Stimulated activated CD4-positive, alpha-beta T cell treated with anti-CD3 and anti-CD28 coated beads, Interleukin-12 subunit alpha, Interleukin-12 subunit beta, amount 100 ng/mL, for 24 hours (primary cell): Measurements from ENCODE around the gene NEK11.
"Not testable (repeated sequence)": the region's sequence is repeated elsewhere in the genome, so short reads cannot be mapped to it uniquely, and the experiment has no call there.

ENCODE experiments used
- DNase-seq, 2 experiments: peaks; one replicate each; pipeline ENCODE4 v3.0.0-alpha.2; 2020; ENCODE audit warnings: low read depth in 2 of 2

The NEK11 gene

GRCh38 chr3:131304890-131305289 is 278.2 kb downstream of the NEK11 start:
- DNase-seq: no peak

- DNase-seq: no peak
Measured at GRCh38 chr3:131306242-131306641, 279.6 kb downstream of the NEK11 start.

GRCh38 chr3:131314318-131314717 is 287.6 kb downstream of the NEK11 start:
- DNase-seq: no peak

- DNase-seq: no peak
Measured at GRCh38 chr3:131315162-131315561, 288.5 kb downstream of the NEK11 start.

- DNase-seq: no peak
Measured at GRCh38 chr3:131317667-131318066, 291.0 kb downstream of the NEK11 start.

GRCh38 chr3:131323014-131323413 is 296.3 kb downstream of the NEK11 start:
- DNase-seq: no peak

- no peak for DNase-seq
Measured at GRCh38 chr3:131323792-131324191, 297.1 kb downstream of the NEK11 start.

- no peak for DNase-seq
Measured at GRCh38 chr3:131324923-131325322, 298.2 kb downstream of the NEK11 start.

- no peak for DNase-seq
Measured at GRCh38 chr3:131326307-131326706, 299.6 kb downstream of the NEK11 start.

- no peak for DNase-seq
Measured at GRCh38 chr3:131328721-131329120, 302.0 kb downstream of the NEK11 start.

- DNase-seq: no peak
Measured at GRCh38 chr3:131329774-131330173, 303.1 kb downstream of the NEK11 start.

GRCh38 chr3:131331456-131332085 is 304.9 kb downstream of the NEK11 start:
- DNase-seq: not testable (repeated sequence)

GRCh38 chr3:131338948-131339640 is 312.4 kb downstream of the NEK11 start:
- DNase-seq: no peak

- DNase-seq: no peak
Measured at GRCh38 chr3:131341761-131342160, 315.1 kb downstream of the NEK11 start.

GRCh38 chr3:131348911-131349310 is 322.2 kb downstream of the NEK11 start:
- DNase-seq: no peak

GRCh38 chr3:131349454-131349853 is 322.8 kb downstream of the NEK11 start:
- no peak for DNase-seq

GRCh38 chr3:131349946-131350347 is 323.3 kb downstream of the NEK11 start:
- no peak for DNase-seq

GRCh38 chr3:131350506-131350905 is 323.8 kb downstream of the NEK11 start:
- DNase-seq: no peak

- DNase-seq: no peak
Measured at GRCh38 chr3:131353016-131353877, 326.6 kb downstream of the NEK11 start.

GRCh38 chr3:131353986-131354385 is 327.3 kb downstream of the NEK11 start:
- DNase-seq: no peak

GRCh38 chr3:131356006-131356595 is 329.4 kb downstream of the NEK11 start:
- DNase-seq: no peak

GRCh38 chr3:131357275-131357674 is 330.6 kb downstream of the NEK11 start:
- no peak for DNase-seq
